Esophagus squamous epithelium (tissue), 5 donors: ENCODE results near the gene DOC2A. TPM values are rescaled to one million over a fixed set of nuclear protein-coding genes. Genes with fewer than 3 reads are reported as not detected.

Source experiments
- DNase-seq: peaks from one replicate; lab custom pipeline; 2025; lab: John Stamatoyannopoulos, UW
- H3K27ac ChIP-seq, 4 donors: fragments of 200-600 bp; sonication (generic); one replicate each; pipeline ENCODE4 v1.5.1; 2016 to 2019; ENCODE audit warnings: mild to moderate bottlenecking in 1 of 4
- H3K27me3 ChIP-seq, 4 donors: fragments of 200-600 bp; sonication (generic); 1 replicate in 3 of 4; 2 replicates in 1 of 4; pipeline versions ENCODE4 v1.5.1 to v1.6.0; 2017 to 2021; ENCODE audit warnings: antibody characterized with exemption in 1 of 4
- H3K36me3 ChIP-seq, 3 donors: fragments of 200-600 bp; sonication (generic); one replicate each; pipeline ENCODE4 v1.5.1; 2016 to 2019
- H3K4me1 ChIP-seq, 3 donors: fragments of 200-600 bp; sonication (generic); one replicate each; pipeline ENCODE4 v1.5.1; 2017 to 2019
- H3K4me3 ChIP-seq, 4 donors: fragments of 200-600 bp; sonication (generic); 1 replicate in 3 of 4; 2 replicates in 1 of 4; pipeline ENCODE4 v1.5.1; 2016 to 2019; ENCODE audit warnings: mild to moderate bottlenecking in 2 of 4, moderate library complexity in 1 of 4
- H3K9me3 ChIP-seq, 3 donors: fragments of 200-600 bp; sonication (generic); one replicate each; pipeline ENCODE4 v1.5.1; 2016 to 2019
- POLR2A ChIP-seq, 4 donors: fragments of 450-650 bp; IDR thresholded peaks; one replicate each; pipeline ENCODE4 v1.6.1; 2017; ENCODE audit warnings: antibody characterized with exemption in 4 of 4, mild to moderate bottlenecking in 4 of 4, moderate library complexity in 3 of 4
- WGBS, 2 donors: methylation state at CpG; one replicate each; pipeline ENCODE4 v1.1.5; 2018; 5-methylcytosine and 5-hydroxymethylcytosine counted together
- intact Hi-C: fragments of 100-400 bp; cut with DNase I; formaldehyde crosslinking; loops from one replicate; pipeline ENCODE4 v1.15.0; 2022
- total RNA-seq, 4 donors: library from RNA; depleted of rRNA; stranded (reverse); fragments of >200 nt; gene quantifications; one replicate each; pipeline ENCODE4 v1.1.0, GENCODE V29; 2016
- TF ChIP-seq, protein P1 (sequence below), 6 experiments: fragments of 450-650 bp in 4 of 6; fragments of 200-600 bp in 2 of 6; sonication (generic) in 2 of 6; IDR thresholded peaks; one replicate each; pipeline ENCODE4 v1.5.1; 2016 to 2019; ENCODE audit warnings: antibody characterized with exemption in 6 of 6, mild to moderate bottlenecking in 4 of 6, moderate library complexity in 4 of 6
- donor health status: DM: yes; HTN: yes; CAD: no.

Gene DOC2A
- total RNA-seq, 4 donors from 2014 or later = 0.50 to 0.76 TPM; not detected in 2

GRCh38 chr16:29993191-29993902 is 17.5 kb downstream of the DOC2A start:
- 88% methylated on average over 10 of the region's 25 CpGs; no CpG with 5 or more reads in 1 of the 2 donors for WGBS, 2 donors
- Histone ChIP-seq H3K4me3 (no peak overlapping the region), H3K27ac (no peak overlapping the region), H3K36me3 (peaks cover 8 to 66% (median 34%) of the 10 kb centered on the region in 3 donors), H3K9me3 (no peaks in the 10 kb centered on the region), H3K4me1 (peaks cover 19 to 35% (median 20%) of the 10 kb centered on the region in 3 donors), H3K27me3 (no peaks in the 10 kb centered on the region)
- intact Hi-C loops = no loop called here
- no peak for DNase-seq
- no peak for TF ChIP-seq POLR2A (IDR thresholded peaks at IDR 0.05)
- TF ChIP-seq, protein P1, sequence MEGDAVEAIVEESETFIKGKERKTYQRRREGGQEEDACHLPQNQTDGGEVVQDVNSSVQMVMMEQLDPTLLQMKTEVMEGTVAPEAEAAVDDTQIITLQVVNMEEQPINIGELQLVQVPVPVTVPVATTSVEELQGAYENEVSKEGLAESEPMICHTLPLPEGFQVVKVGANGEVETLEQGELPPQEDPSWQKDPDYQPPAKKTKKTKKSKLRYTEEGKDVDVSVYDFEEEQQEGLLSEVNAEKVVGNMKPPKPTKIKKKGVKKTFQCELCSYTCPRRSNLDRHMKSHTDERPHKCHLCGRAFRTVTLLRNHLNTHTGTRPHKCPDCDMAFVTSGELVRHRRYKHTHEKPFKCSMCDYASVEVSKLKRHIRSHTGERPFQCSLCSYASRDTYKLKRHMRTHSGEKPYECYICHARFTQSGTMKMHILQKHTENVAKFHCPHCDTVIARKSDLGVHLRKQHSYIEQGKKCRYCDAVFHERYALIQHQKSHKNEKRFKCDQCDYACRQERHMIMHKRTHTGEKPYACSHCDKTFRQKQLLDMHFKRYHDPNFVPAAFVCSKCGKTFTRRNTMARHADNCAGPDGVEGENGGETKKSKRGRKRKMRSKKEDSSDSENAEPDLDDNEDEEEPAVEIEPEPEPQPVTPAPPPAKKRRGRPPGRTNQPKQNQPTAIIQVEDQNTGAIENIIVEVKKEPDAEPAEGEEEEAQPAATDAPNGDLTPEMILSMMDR (IDR thresholded peaks at IDR 0.05) = no peak

GRCh38 chr16:29992344-29992967 is 18.4 kb downstream of the DOC2A start:
- intact Hi-C loops = no loop called here
- TF ChIP-seq, protein P1 (IDR thresholded peaks at IDR 0.05) = no peak
- no peak for TF ChIP-seq POLR2A (IDR thresholded peaks at IDR 0.05)
- 52 to 69% methylated on average over 7 of the region's 7 CpGs for WGBS, 2 donors
- no peak for DNase-seq
- Histone ChIP-seq H3K36me3 (peaks cover 14 to 66% (median 43%) of the 10 kb centered on the region in 3 donors), H3K4me3 (no peak overlapping the region), H3K9me3 (no peaks in the 10 kb centered on the region), H3K4me1 (peaks cover 19 to 34% (median 20%) of the 10 kb centered on the region in 3 donors), H3K27ac (no peak overlapping the region), H3K27me3 (no peaks in the 10 kb centered on the region)

DNA sequence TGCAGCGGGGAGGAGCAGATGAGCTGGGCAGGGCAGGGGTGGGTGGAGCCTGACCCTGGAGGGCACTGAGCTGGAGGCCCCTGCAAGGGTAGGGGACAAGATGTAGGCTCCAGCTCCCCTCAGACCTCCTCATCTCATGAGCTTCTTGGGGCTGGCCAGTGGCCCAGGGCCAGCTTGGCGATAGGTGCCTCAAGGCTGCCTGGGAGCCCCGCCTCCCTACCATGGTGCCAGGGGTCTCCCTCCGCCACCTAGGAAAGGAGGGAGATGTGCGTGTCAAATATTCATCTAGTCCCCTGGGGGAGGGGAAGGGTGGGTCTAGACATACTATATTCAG is 19.3 kb downstream of the DOC2A start:
- peaks cover 20 to 74% (median 51%) of the 10 kb centered on the region in 3 donors for H3K36me3 ChIP-seq

DNA sequence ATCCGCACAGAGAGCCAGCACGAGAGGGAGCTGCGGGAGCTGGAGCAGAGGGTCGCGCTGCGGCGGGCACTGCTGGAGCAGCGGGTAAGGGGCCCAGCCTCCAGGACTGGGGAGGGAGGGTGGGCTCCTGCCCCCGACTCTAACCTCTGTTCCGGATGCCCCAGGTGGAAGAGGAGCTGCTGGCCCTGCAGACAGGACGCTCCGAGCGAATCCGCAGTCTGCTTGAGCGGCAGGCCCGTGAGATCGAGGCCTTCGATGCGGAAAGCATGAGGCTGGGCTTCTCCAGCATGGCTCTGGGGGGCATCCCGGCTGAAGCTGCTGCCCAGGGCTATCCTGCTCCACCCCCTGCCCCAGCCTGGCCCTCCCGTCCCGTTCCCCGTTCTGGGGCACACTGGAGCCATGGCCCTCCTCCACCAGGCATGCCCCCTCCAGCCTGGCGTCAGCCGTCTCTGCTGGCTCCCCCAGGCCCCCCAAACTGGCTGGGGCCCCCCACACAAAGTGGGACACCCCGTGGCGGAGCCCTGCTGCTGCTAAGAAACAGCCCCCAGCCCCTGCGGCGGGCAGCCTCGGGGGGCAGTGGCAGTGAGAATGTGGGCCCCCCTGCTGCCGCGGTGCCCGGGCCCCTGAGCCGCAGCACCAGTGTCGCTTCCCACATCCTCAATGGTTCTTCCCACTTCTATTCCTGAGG is 19.8 kb downstream of the DOC2A start:
- 93 to 95% methylated on average over 4 to 9 of the region's 35 CpGs for WGBS, 2 donors

More for the DNA sequence above, 19.3 kb downstream of the DOC2A start:
- Histone ChIP-seq H3K4me1 (peaks cover 12 to 25% (median 15%) of the 10 kb centered on the region in 3 donors), H3K27me3 (no peaks in the 10 kb centered on the region), H3K9me3 (no peaks in the 10 kb centered on the region), H3K27ac (no peak overlapping the region), H3K4me3 (no peak overlapping the region)
- TF ChIP-seq, protein P1 (IDR thresholded peaks at IDR 0.05) = no peak
- no peak for TF ChIP-seq POLR2A (IDR thresholded peaks at IDR 0.05)
- intact Hi-C loops = no loop called here
- DNase-seq = no peak
- 40 to 93% methylated on average over 1 to 3 of the region's 5 CpGs for WGBS, 2 donors

More for the DNA sequence above, 19.8 kb downstream of the DOC2A start:
- TF ChIP-seq, protein P1 (IDR thresholded peaks at IDR 0.05) = no peak
- TF ChIP-seq POLR2A (IDR thresholded peaks at IDR 0.05) = no peak
- H3K27ac ChIP-seq = no peak overlapping the region
- H3K9me3 ChIP-seq = no peaks in the 10 kb centered on the region
- H3K4me3 ChIP-seq = no peak overlapping the region
- intact Hi-C loops = no loop called here
- H3K27me3 ChIP-seq = no peaks in the 10 kb centered on the region
- peaks cover 12 to 23% (median 13%) of the 10 kb centered on the region in 3 donors for H3K4me1 ChIP-seq
- H3K36me3 ChIP-seq = peaks cover 25 to 80% (median 56%) of the 10 kb centered on the region in 3 donors
- no peak for DNase-seq
